Upper lobe of left lung (tissue), 4 donors: ENCODE measurements around the gene IFNG.

ENCODE experiments used
- CTCF ChIP-seq, 6 experiments: fragments of 450-650 bp in 4 of 6; fragments of 200-600 bp in 2 of 6; sonication (generic) in 2 of 6; IDR thresholded peaks; one replicate each; pipeline ENCODE4 v1.5.1; 2016 to 2019; ENCODE audit warnings: antibody characterized with exemption in 6 of 6
- POLR2AphosphoS5 ChIP-seq, 2 donors: sonication (generic); formaldehyde crosslinking; IDR thresholded peaks; one replicate each; pipeline ENCODE4 v1.5.1; 2017; ENCODE audit warnings: antibody characterized with exemption in 2 of 2

GRCh38 chr12:68178184-68178583 is 18.6 kb upstream of the IFNG start:
- no peak for TF ChIP-seq CTCF (IDR thresholded peaks at IDR 0.05)
- TF ChIP-seq POLR2AphosphoS5 (IDR thresholded peaks at IDR 0.05) = no peak
